Germinal center (tissue), 1 donor: Measurements from ENCODE around the gene ST6GALNAC3.

Source experiments
- DNase-seq: peaks from one replicate; pipeline ENCODE4 v3.0.0; 2012; ENCODE audit warnings: mixed read lengths, low spot score

The ST6GALNAC3 gene

DNA sequence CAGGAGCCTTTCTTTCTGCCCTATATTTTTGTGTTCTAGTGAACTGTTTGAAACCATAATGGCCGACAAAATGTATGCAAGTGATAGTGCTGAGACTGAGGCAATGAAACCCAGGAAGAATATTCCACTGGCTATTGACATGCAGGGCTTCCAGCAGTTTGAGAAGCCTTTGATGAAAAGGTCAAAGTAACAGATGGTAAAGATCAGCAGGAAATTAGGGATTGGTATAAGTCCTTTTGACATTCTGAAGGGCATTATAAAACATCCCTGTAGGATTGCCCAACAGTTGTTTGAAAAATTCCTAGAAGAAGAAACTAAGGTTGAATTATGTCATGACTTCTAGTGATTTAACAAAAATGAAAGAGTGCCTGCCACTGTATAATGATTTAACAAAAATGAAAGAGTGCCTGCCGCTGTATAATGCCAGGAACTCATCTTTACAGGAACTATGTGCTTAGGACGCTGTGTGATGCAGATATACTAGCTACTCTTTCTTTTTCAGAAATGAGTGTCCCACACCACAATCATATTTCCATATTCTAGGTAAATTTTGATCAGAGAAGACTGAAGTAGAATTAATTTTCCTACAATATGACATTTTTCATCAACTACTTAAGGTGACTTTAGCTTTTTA lies 508.8 kb downstream of the ST6GALNAC3 start:
- no peak for DNase-seq

DNA sequence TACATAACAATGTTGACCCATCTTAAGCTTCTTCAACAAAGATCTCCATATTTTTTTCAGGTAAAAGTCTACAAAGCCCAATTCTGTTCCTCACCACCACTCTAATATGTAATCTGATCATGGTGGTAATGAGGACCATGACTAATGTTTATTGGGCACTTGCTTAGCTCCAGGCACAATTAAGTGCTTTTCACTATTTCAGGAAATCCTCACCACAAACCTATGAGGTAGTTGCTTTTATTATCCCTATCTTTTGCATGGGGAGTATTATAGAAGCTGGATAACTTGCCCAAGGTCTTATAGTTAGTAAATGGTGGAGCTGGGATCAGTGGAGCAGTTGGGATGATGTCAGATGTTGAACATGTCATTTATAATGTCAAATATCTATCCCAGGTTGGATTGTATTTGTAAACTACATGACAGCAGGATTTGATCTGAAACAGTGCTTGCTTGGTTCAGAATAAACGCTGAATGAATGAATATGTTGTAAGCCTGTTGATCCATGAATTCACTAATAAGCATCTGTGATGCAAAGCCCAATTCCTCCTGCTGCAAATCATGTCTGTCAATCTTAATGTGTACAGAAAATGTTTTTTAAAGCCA lies 509.4 kb downstream of the ST6GALNAC3 start:
- DNase-seq: no peak

DNA sequence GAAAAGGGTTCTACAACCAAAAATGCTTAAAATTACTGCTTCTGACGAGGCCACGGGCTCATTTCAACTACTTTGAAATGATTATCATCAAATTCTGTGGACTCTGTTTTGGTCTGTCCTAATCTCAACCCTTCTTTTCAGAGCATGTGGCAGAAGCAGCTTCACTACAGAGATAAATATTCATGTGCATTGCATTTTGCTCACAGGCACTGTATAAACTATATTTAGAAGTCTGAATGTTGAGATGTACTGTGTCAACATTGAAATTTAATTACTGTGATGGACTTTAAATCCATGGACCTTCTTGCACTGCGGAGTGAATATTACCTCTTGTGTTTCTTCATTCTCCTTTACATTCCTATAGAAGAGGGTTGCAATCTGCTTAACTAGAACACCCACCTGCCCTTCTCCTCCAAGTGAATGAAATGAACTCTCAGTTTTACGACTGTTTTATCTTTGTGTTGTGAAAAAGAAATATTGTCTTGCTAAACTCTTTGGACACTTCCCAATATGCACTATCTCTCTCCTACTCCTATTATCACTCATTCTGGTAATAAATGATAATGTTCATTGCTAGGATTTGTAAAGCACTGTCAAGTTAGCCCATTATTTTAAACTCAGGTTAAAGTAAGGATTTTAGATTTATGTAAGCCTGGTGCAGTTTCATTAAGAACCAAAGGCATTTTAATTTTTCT lies 511.6 kb downstream of the ST6GALNAC3 start:
- DNase-seq: no peak

GRCh38 chr1:76587212-76587611 lies 512.7 kb downstream of the ST6GALNAC3 start:
- DNase-seq: no peak

DNA sequence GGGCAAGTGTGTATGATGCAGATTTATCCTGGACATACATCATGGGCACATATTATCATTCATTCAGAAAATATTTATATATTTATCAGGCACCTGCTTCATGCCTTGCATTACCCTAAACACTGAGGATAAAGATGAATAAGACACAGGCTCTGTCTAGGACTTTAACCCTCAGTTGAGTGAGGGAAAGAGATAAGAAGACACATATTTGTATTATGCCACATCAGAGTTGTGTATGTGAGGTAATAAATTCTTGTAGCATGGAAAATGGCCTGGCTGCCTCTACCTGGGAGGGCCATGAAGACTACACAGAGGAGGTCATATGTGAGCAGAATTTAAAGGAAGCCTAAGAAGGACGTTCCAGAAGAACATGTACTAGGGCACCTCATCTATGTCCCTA lies 516.9 kb downstream of the ST6GALNAC3 start:
- DNase-seq: no peak

DNA sequence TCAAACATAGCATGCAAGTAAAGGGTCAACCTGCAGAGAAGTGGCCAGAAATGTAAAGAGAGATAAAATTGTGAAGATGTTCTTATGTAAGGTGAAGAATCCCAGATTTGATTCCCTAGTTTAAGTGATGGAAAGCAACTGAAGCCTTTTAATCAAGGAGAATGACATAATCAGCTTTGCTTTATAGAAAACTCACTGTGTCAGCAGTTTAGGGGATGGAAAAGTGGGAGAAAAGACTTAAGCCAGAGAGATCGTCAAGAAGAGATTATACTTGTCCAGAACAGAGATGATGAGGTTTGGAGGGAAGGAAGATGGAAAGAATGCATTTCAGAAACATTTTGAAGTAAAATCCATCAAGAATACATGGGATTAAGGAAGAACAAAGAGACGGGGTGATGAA lies 517.4 kb downstream of the ST6GALNAC3 start:
- no peak for DNase-seq

DNA sequence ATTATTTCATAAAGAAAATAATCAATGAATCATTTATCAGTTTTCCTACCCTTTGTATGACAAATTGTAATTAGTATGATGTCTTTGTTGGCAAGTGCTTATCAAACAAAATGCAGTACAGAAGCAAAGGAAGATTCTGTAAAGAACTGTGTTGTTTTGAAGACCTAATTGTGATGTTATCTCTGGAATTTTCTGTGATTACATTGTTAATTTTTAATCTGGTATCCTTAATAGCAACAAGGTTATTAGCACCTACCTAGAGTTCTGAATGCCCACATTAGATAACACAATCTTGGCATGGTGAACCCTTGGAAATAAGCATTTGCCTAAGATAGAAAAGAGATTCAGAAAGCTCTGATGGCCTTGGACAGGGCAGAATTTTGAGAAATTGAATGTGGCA lies 518.6 kb downstream of the ST6GALNAC3 start:
- DNase-seq: no peak

DNA sequence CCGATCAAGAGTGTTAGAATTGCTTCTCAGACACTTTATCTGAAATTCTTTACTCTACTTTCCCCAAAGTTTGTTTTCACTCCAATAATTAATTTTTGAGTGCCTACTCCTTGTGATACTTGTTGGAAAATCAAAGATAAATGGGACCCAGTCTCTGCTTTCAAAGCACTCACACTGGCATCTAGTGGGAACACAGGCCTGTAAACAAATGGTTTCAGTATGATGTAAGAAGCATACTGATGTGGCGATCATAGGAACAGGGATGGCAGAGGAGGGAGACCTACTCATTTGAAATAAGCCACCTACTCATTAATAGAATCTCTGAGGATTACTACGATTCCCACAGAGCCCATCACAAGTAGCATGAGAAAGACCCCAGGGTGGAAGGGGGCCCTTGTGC lies 519.1 kb downstream of the ST6GALNAC3 start:
- DNase-seq: no peak

GRCh38 chr1:76595024-76595423 lies 520.5 kb downstream of the ST6GALNAC3 start:
- no peak for DNase-seq

DNA sequence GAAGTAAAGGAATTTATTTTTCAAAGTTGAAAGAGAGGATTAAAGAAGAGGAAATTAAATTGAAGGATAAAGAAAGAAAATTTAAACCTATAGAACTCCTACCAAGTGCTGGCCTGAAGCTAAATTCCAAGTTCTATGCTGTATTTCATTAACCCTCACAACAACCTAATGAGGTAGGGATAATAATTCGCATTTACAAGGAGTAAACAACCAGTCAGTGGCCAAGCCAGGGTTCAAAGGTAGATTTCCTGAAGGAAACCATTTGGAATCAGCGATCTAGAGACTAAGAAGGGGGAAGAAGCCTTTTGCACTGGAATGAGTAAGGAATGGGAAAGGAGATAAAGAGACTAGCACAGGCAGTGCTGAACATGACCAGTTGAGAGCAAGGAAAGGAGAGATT lies 526.9 kb downstream of the ST6GALNAC3 start:
- no peak for DNase-seq

GRCh38 chr1:76607717-76608116 lies 533.2 kb downstream of the ST6GALNAC3 start:
- DNase-seq: no peak

- no peak for DNase-seq
Observed at GRCh38 chr1:76611770-76612445, 537.4 kb downstream of the ST6GALNAC3 start.

DNA sequence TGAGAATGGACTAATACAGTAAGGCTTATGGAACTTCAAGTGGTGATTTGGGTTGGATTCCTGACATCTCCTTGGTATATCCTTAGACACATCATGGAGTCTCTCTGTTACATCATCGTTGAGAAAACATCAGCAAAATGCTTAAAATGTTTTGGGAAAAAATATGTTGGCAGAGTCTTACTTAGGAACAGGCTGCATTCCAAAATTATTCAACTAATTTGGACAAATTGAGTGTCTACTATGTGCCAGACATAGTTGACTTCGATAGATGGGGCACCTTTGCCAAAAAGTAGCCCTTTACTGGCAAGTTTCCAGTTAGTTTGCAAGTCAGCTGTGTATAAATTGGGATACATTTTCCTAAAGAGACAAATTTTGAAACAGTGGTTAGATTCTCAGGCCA lies 539.3 kb downstream of the ST6GALNAC3 start:
- DNase-seq: no peak

- DNase-seq: no peak
Observed at GRCh38 chr1:76615253-76616035, 540.9 kb downstream of the ST6GALNAC3 start.

DNA sequence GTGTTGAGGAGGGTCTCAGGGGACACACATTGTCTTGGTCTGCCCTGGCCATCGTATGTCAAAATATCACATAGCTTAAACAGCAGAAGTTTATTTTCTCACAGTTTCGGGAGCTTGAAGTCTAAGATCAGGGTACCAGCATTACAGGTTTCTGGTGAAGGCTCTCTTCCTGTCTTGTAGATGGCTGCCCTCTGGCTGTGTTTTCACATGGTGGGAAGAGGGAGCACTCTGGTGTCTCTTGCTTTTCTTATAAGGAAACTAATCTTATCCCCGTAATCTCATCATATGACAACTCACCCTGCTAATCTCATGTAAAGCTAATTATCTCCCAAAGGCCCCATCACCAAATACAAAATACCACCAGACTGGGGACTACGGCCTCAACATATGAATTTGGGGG lies 545.8 kb downstream of the ST6GALNAC3 start:
- DNase-seq: no peak

GRCh38 chr1:76622774-76623528 lies 548.4 kb downstream of the ST6GALNAC3 start:
- no peak for DNase-seq

DNA sequence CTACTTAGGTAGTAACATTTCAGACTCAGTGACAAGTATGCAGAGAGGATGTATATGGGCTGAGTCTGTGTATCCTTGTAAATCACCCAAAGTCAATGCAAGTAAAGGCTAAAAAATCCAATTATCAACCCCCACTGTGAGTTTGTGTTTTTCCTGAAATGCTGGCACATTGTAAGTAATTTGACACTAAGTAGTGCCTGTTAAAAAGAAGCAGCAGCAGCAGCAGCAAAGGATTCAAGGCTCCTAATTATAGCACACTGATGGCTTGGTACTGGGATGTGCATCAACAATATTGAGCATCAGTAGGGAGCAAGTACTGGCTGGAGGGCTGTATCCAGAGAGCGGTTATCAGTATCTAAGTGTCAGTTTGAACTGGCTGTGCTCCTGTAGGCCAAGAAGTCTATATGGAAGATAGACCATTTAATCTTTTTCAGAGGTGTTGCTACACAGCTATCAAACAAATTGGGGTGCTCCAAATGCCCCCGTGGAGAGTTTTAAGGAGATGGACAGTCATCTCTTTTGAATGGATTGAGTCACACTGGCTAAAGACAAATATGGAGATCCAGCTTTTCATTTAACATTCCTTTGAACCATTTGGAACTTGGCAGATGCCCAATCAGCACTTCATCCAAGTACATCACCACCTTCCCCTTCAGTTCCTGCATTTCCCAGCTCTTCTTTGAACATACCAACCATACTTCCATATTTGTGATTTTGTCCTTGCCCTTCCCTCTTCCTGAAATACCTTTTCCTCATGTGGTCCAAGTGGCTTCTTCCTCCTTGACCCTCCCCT lies 551.5 kb downstream of the ST6GALNAC3 start:
- no peak for DNase-seq

DNA sequence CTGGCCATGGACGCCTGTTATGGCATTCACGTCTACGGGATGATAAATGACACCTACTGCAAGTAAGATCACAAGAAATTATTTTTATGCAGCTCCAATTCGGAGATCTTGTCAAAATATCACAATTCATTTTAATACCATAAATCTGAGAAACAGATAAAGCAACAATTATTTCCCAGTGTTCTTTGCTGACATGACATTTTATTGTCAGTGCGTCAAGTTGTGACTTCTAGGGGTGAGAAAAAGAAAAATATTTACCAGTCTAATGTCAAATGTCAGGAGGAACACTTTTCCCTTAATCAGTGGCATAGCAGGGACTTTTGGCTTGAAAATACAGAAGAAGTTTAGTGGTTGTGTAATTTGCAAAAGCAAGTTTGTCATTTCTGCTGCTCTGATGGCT lies 553.0 kb downstream of the ST6GALNAC3 start:
- DNase-seq: no peak

- DNase-seq: no peak
Observed at GRCh38 chr1:76627901-76628300, 553.4 kb downstream of the ST6GALNAC3 start.

DNA sequence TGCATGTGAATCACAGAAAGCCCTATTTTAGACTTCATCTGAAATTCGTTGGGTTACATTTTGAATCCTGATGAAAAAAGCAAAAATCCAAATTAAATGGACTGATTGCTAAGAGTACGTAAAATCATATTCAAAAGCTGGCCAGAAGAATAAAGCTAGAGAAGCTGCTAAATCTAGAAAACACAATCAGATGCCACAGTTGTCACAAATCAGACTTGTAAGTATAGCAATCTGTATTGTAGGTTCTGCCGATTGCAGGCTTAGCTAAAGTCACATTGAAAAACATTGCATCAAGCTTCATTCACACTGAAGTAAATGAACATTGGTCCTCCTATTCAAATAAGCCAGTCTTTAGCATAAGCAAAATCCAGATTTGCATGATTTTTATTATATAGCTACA lies 557.6 kb downstream of the ST6GALNAC3 start:
- DNase-seq: no peak

GRCh38 chr1:76635784-76636183 lies 561.2 kb downstream of the ST6GALNAC3 start:
- no peak for DNase-seq
